Prostate gland (tissue), 2 donors: Measurements from ENCODE around the gene ARHGAP4. TPM values are rescaled to one million over a fixed set of nuclear protein-coding genes. Genes with fewer than 3 reads are reported as not detected.

Experiments
- DNase-seq: peaks from one replicate; pipeline ENCODE4 v3.0.0-alpha.2; 2019; ENCODE audit warnings: low spot score
- H3K27ac ChIP-seq, 2 donors: fragments of 200-600 bp; sonication (generic); 2 replicates each; pipeline ENCODE4 v1.5.1; 2017 to 2019
- H3K27me3 ChIP-seq: fragments of 200-600 bp; sonication (generic); replicated peaks from 2 replicates; pipeline ENCODE4 v1.5.1; 2019; ENCODE audit not compliant: insufficient read depth
- H3K36me3 ChIP-seq, 2 donors: fragments of 200-600 bp; sonication (generic); 1 replicate in 1 of 2; 2 replicates in 1 of 2; pipeline versions ENCODE4 v1.5.1 to v1.8.1; 2017 to 2019
- H3K4me1 ChIP-seq: fragments of 200-600 bp; sonication (generic); replicated peaks from 2 replicates; pipeline ENCODE4 v1.5.1; 2019
- H3K4me3 ChIP-seq, 2 donors: fragments of 200-600 bp; sonication (generic); 2 replicates each; pipeline ENCODE4 v1.5.1; 2017 to 2019
- H3K9me3 ChIP-seq: fragments of 200-600 bp; sonication (generic); 2 replicates; pipeline ENCODE4 v1.5.1; 2017
- POLR2A ChIP-seq: fragments of 450-650 bp; IDR thresholded peaks from one replicate; pipeline ENCODE4 v1.6.1; 2016; ENCODE audit warnings: antibody characterized with exemption, mild to moderate bottlenecking
- POLR2AphosphoS5 ChIP-seq: sonication (generic); formaldehyde crosslinking; IDR thresholded peaks from one replicate; pipeline ENCODE4 v1.6.1; 2017; ENCODE audit warnings: antibody characterized with exemption
- WGBS: methylation state at CpG from one replicate; pipeline ENCODE4 v1.1.5; 2018; 5-methylcytosine and 5-hydroxymethylcytosine counted together
- intact Hi-C: fragments of 100-400 bp; cut with DNase I; formaldehyde crosslinking; loops from one replicate; pipeline ENCODE4 v1.14.2; 2022
- total RNA-seq, 2 donors: library from RNA; depleted of rRNA; stranded (reverse); fragments of >200 nt; gene quantifications; one replicate each; pipeline ENCODE4 v1.1.0, GENCODE V29; 2016
- TF ChIP-seq, protein P1 (sequence below), 4 experiments: fragments of 200-600 bp in 2 of 4; fragments of 450-650 bp in 2 of 4; sonication (generic) in 2 of 4; IDR thresholded peaks; 1 replicate in 3 of 4; 2 replicates in 1 of 4; pipeline ENCODE4 v1.5.1; 2016 to 2019; ENCODE audit warnings: antibody characterized with exemption in 4 of 4, mild to moderate bottlenecking in 2 of 4, moderate library complexity in 2 of 4

Gene ARHGAP4
- total RNA-seq, 2 donors from 2014 or later = 11.9 to 41.1 TPM

DNA sequence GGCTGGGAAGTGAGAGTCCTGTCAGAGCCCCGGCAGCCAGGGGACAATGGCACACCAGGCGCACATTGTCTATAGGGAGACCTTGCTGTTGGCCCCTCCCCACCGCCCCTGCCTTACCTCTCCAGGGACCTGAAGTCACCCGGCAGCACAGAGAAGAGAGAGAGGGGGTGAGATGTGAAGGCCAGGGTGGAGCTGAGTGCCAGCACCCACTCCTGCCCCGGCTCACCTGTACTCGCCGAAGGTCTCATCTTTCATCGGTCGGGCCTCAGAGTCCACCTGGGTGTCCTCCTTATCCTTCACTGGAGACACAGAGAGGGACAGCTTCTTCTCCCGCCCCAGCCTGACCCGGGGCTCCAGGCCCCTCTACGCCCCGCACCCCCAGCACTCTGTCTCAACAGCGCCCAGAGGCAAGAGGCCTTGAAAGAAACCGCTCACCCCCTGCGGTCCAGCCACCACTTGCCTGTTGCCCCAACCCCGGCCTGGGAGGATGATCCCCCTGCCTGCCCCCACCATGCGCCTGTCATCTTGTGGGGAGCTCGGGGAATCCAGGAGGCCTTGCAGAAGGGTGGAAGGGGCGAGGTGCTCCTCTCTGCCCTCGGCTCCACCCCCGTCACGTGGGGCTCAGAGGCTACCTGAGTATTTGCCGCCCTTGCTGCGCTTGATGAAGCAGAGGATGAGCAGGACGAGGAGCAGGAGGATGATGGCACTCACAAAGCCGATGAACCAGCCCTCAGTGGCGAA, 62.6 kb downstream of the ARHGAP4 start:
- no peak for TF ChIP-seq POLR2AphosphoS5
- H3K27me3 ChIP-seq = no peaks in the 10 kb centered on the region
- H3K4me1 ChIP-seq = no peaks in the 10 kb centered on the region
- H3K27ac ChIP-seq = no peak overlapping the region
- no peaks in the 10 kb centered on the region for H3K9me3 ChIP-seq
- H3K36me3 ChIP-seq = no peaks in the 10 kb centered on the region
- no peak for DNase-seq
- WGBS = 65% methylated on average over 25 of the region's 28 CpGs
- no peak overlapping the region for H3K4me3 ChIP-seq
- intact Hi-C loops = no loop called here

DNA sequence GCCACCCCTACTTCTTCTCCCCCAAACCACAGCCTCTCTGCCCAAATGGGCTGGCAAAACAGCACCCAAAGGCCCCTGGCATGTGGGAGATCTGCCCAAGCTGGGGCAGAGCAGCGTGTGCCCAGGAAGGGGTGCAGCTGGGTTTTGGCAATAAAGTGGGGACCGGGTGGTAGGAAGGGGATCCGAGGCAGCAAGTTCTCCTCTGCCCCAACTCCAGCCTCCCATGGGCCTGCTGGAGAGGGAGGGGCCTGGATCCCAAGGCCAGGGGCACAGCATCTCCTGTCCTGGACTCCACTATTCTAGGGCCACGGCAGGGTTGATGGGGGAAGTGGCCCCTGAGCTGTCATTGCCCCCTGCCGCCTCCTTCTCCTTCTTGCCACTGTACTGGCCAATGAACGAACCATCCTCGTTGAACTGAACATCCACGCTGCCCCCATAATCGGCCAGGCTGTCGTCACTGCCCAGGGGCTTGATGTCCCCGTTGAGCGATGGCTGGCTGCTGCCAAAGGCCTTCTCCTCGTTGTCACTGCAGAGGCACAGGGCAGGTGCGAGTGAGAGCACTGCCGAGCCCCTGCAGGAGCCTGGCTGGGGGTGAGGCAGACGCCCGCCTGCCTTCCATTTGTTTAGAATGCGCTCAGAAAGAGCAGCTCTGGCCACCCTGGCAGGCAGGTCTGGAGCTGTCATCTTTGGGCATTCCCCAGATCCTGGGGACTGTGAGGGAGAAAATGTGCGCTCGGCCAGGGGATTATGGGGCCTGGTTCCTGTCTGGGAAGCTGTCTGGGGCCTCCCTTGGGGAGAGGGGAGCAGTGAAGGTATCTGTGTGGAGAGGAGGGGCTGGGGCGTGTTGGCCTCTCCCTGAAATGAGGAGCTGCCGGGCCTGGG, 63.5 kb downstream of the ARHGAP4 start:
- no peak for DNase-seq
- WGBS = 64% methylated on average over 10 of the region's 22 CpGs
- Histone ChIP-seq H3K27me3 (no peaks in the 10 kb centered on the region), H3K36me3 (no peaks in the 10 kb centered on the region), H3K4me3 (no peak overlapping the region), H3K27ac (no peak overlapping the region), H3K9me3 (no peaks in the 10 kb centered on the region), H3K4me1 (no peaks in the 10 kb centered on the region)
- intact Hi-C loops = no loop called here
- TF ChIP-seq, protein P1, sequence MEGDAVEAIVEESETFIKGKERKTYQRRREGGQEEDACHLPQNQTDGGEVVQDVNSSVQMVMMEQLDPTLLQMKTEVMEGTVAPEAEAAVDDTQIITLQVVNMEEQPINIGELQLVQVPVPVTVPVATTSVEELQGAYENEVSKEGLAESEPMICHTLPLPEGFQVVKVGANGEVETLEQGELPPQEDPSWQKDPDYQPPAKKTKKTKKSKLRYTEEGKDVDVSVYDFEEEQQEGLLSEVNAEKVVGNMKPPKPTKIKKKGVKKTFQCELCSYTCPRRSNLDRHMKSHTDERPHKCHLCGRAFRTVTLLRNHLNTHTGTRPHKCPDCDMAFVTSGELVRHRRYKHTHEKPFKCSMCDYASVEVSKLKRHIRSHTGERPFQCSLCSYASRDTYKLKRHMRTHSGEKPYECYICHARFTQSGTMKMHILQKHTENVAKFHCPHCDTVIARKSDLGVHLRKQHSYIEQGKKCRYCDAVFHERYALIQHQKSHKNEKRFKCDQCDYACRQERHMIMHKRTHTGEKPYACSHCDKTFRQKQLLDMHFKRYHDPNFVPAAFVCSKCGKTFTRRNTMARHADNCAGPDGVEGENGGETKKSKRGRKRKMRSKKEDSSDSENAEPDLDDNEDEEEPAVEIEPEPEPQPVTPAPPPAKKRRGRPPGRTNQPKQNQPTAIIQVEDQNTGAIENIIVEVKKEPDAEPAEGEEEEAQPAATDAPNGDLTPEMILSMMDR (IDR thresholded peaks at IDR 0.05) = no peak
- no peak for TF ChIP-seq POLR2AphosphoS5
- no peak for TF ChIP-seq POLR2A

GRCh38 chrX:153861733-153862310, 64.2 kb downstream of the ARHGAP4 start:
- Histone ChIP-seq H3K27me3 (no peaks in the 10 kb centered on the region), H3K4me1 (no peaks in the 10 kb centered on the region), H3K27ac (no peak overlapping the region), H3K36me3 (no peaks in the 10 kb centered on the region), H3K4me3 (no peak overlapping the region), H3K9me3 (no peaks in the 10 kb centered on the region)
- no peak for DNase-seq
- TF ChIP-seq, protein P1 (IDR thresholded peaks at IDR 0.05) = no peak
- TF ChIP-seq POLR2A (no peak), POLR2AphosphoS5 (no peak)
- intact Hi-C loops = no loop called here
- 29% methylated on average over 5 of the region's 21 CpGs for WGBS

- no peaks in the 10 kb centered on the region for H3K36me3 ChIP-seq
- DNase-seq = no peak
- WGBS = 31% methylated on average over 7 of the region's 10 CpGs
- no peak overlapping the region for H3K4me3 ChIP-seq
- TF ChIP-seq POLR2A = no peak
- TF ChIP-seq, protein P1 (IDR thresholded peaks at IDR 0.05) = no peak
- TF ChIP-seq POLR2AphosphoS5 = no peak
- H3K27me3 ChIP-seq = no peaks in the 10 kb centered on the region
- H3K27ac ChIP-seq = no peak overlapping the region
- H3K9me3 ChIP-seq = no peaks in the 10 kb centered on the region
- H3K4me1 ChIP-seq = no peaks in the 10 kb centered on the region
- intact Hi-C loops = no loop called here
Observed at GRCh38 chrX:153861151-153861550, 64.9 kb downstream of the ARHGAP4 start.

Other genes starting within 250 kb of the ARHGAP4 start
- 10 to 100 TPM; 25.4 to 95.4 TPM for gene SLC6A8, start 238.3 kb downstream of the ARHGAP4 start, total RNA-seq
- gene BCAP31, start 201.9 kb downstream of the ARHGAP4 start, total RNA-seq = 100 to 1,000 TPM; 144 to 244 TPM
- gene ABCD1, start 201.4 kb downstream of the ARHGAP4 start, total RNA-seq = 10 to 100 TPM in 1 of 2 donors, 1 to 10 TPM in 1; 9.7 to 97.8 TPM
- gene PLXNB3, start 162.0 kb downstream of the ARHGAP4 start, total RNA-seq = 10 to 100 TPM; 20.9 to 52.7 TPM
- 1 to 10 TPM; 1.4 to 2.7 TPM for gene SRPK3, start 145.2 kb downstream of the ARHGAP4 start, total RNA-seq
- 100 to 1,000 TPM; 106 to 122 TPM for gene IDH3G, start 131.9 kb downstream of the ARHGAP4 start, total RNA-seq
- 100 to 1,000 TPM; 288 to 623 TPM for gene SSR4, start 131.6 kb downstream of the ARHGAP4 start, total RNA-seq
- gene PDZD4, start 95.7 kb downstream of the ARHGAP4 start, total RNA-seq = 10 to 100 TPM in 1 of 2 donors, 1 to 10 TPM in 1; 7.2 to 16.8 TPM
- gene L1CAM, start 40.1 kb downstream of the ARHGAP4 start, total RNA-seq = 10 to 100 TPM in 1 of 2 donors, under 1 TPM in 1; 0.73 to 18.0 TPM
- 1 to 10 TPM in 1 of 2 donors, under 1 TPM in 1; 0.41 to 2.5 TPM for gene AVPR2, start 21.6 kb downstream of the ARHGAP4 start, total RNA-seq
- gene NAA10, start 8.8 kb upstream of the ARHGAP4 start, total RNA-seq = 10 to 100 TPM; 47.5 to 64.9 TPM
- gene RENBP, start 18.4 kb upstream of the ARHGAP4 start, total RNA-seq = 1 to 10 TPM; 2.4 to 4.4 TPM
- gene HCFC1, start 45.6 kb upstream of the ARHGAP4 start, total RNA-seq = 100 to 1,000 TPM in 1 of 2 donors, 10 to 100 TPM in 1; 67.7 to 115 TPM
- 10 to 100 TPM; 16.9 to 18.2 TPM for gene TMEM187, start 46.5 kb upstream of the ARHGAP4 start, total RNA-seq
- gene IRAK1, start 93.6 kb upstream of the ARHGAP4 start, total RNA-seq = 100 to 1,000 TPM; 113 to 122 TPM
- gene MECP2, start 171.5 kb upstream of the ARHGAP4 start, total RNA-seq = 10 to 100 TPM; 54.4 to 85.2 TPM
- gene OPN1LW, start 218.0 kb upstream of the ARHGAP4 start, total RNA-seq = not detected